HG02884 (cell line): ENCODE measurements around the gene NT5M.
"Not testable (repeated sequence)": the region's sequence is repeated elsewhere in the genome, so short reads cannot be mapped to it uniquely, and the experiment has no call there.

Experiments used
- ATAC-seq: cut with Tn5 transposase; IDR thresholded peaks from one replicate; pipeline ENCODE4 v1.9.1; 2021; ENCODE audit warnings: mild to moderate bottlenecking, moderate library complexity; ENCODE audit not compliant: unreplicated experiment

Gene NT5M

GRCh38 chr17:17301659-17302058 lies 1.5 kb upstream of the NT5M start:
- not testable (repeated sequence) for ATAC-seq

DNA sequence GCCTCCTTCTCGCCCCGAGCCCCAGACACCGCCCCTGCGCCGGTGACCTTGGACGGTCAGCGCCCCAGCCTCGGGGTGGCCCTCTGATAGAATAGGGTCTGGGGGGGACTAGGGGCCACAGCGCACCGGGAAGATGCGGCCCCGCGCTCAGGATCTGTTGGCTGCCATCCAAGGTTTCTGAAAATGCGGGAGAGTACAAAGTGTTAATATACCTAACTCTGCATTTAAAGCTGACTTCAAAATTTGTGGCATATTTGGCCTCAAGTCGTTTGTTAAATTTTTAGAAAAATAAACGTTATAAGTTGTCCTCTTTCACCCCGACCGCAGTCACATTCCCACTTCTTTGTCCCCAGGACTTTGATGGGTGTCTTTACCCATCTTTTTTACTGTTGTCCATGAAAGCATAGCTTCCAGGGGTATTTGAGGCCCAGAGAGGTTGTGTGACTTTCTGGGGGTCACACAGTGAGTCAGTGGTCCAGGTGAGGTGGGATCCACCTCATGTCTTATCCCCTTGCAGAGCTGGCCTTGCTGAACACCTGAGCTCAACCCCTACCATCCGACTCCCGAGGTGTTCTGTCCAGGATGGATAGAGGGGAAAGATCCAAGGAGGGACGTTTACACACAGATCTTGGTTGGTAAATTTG lies 796 bp downstream of the NT5M start:
- ATAC-seq, result no peak

- ATAC-seq, result no peak
Measured at GRCh38 chr17:17304521-17304985, 1.4 kb downstream of the NT5M start.

- peak; percentile 66 for ATAC-seq
Measured at GRCh38 chr17:17305281-17305801, 2.2 kb downstream of the NT5M start.

GRCh38 chr17:17309356-17309755 lies 6.2 kb downstream of the NT5M start:
- ATAC-seq, result no peak

DNA sequence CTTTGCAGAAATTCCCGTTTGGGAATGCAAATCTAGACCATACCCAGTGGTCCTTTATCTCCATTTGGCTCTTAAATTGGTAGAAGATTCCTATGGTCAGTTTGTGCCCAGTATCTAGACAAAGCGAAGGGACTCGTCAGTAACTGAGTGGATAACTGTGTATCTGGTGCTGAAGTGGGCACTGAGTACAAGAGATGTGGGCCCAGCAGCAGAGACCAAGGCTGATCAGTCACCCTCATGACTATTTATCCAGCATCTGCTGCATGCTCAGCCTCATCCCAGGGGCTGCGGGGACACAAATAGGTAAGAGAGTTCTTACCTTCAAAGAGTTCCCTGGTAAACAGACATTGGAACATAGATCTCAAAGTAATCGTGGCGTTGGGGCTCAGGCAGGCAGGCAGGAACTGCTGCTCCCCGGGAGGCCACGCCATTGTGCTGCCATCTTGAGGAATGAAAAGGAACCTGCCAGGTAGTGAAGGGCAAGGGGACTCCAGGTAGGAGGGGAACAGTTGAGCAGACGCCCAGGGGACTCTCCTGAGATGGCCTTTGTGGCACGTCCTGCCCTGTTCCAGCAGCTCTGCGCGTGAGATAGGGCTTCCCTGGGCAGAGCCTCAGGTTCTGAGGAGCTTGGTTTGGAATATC lies 10.3 kb downstream of the NT5M start:
- ATAC-seq, result no peak

GRCh38 chr17:17314501-17315071 lies 11.4 kb downstream of the NT5M start:
- ATAC-seq, result no peak

GRCh38 chr17:17315142-17315821 lies 12.1 kb downstream of the NT5M start:
- no peak for ATAC-seq

GRCh38 chr17:17320188-17320910 lies 17.2 kb downstream of the NT5M start:
- ATAC-seq, result no peak

- ATAC-seq, result no peak
Measured at GRCh38 chr17:17320911-17321220, 17.7 kb downstream of the NT5M start.

- no peak for ATAC-seq
Measured at GRCh38 chr17:17321356-17322025, 18.3 kb downstream of the NT5M start.

- no peak for ATAC-seq
Measured at GRCh38 chr17:17322516-17323510, 19.6 kb downstream of the NT5M start.

DNA sequence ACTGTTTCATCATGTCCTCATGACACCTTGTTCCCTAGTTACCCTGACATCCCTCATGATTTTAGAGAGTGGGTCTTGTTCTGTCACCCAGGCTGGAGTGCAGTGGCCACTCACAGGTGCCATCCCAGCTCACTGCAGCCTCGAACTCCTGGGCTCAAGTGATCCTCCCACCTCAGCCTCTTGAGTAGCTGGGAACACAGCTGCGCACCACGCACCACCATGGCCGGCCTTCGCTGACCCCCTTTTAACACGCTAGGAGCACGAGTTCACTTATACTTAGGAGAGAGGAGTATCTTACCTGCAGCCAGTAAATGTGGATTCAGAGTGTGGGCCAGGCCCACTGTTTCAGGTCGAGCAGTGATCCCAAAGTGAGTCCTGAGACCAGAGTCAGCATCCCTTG lies 21.4 kb downstream of the NT5M start:
- ATAC-seq, result no peak

GRCh38 chr17:17325228-17325627 lies 22.1 kb downstream of the NT5M start:
- ATAC-seq, result no peak

- ATAC-seq, result no peak
Measured at GRCh38 chr17:17325816-17326215, 22.6 kb downstream of the NT5M start.

- no peak for ATAC-seq
Measured at GRCh38 chr17:17326275-17326875, 23.2 kb downstream of the NT5M start.

GRCh38 chr17:17328251-17328650 lies 25.1 kb downstream of the NT5M start:
- no peak for ATAC-seq

GRCh38 chr17:17341452-17341851 lies 38.3 kb downstream of the NT5M start:
- ATAC-seq, result no peak
